HG03432 (cell line): Measurements from ENCODE around the gene ALDH3B1.
A peak's percentile ranks its signal among the peaks of the same experiment; 100 is the strongest.

ENCODE experiments used
- ATAC-seq: cut with Tn5 transposase; IDR thresholded peaks from one replicate; pipeline ENCODE4 v1.9.1; 2021; ENCODE audit warnings: mild to moderate bottlenecking, moderate library complexity; ENCODE audit not compliant: unreplicated experiment

Gene ALDH3B1

GRCh38 chr11:68027667-68028066 is 17.5 kb downstream of the ALDH3B1 start:
- ATAC-seq = no peak

GRCh38 chr11:68028802-68029545 is 18.8 kb downstream of the ALDH3B1 start:
- no peak for ATAC-seq

DNA sequence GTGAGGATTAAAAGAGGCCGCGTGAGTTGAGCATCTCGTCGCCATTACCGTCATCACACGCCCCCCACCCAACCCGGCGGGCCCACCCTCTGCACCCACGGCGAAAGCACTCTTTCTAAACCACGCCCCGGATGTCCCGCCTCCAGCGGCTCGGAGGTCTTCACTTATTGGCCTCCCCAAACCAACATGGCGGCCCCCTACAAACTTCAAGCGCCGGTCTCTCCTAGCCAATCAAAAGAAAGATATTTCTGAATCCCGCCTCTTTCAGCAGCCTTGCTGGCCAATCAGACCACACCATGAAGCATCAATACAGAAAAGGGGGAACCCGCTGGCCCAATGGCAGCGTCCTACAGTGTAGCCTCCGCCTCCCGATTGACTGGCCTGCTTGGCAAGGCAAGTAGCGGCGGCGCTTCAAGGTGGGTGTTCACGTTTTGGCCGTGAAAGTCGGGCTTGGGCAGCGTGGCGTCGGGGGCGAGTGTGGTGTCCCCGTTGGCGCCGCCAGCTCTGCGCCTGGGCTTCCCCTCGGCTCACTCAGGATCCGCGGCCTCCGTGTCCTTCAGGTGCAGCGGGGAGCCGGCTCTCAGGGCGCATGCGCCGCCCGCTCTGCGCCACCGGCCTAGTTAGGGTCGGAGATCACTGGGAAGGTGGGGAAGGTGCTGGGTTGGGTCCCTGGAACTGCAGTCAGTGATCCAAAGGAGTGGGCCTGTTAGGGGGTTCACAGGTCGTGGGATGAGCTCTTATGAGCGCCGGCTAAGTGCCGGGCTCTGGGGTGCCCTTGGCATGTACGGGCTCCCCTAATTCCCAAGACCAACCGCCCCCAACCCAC is 20.4 kb downstream of the ALDH3B1 start, which contains the start of gene NDUFS8:
Gene NDUFS8, plus strand, starts transcription at position 364 of the 826 bp plus-strand sequence. CDS start 1,471 bp downstream, outside the sequence.
- ATAC-seq = peak; percentile 88

DNA sequence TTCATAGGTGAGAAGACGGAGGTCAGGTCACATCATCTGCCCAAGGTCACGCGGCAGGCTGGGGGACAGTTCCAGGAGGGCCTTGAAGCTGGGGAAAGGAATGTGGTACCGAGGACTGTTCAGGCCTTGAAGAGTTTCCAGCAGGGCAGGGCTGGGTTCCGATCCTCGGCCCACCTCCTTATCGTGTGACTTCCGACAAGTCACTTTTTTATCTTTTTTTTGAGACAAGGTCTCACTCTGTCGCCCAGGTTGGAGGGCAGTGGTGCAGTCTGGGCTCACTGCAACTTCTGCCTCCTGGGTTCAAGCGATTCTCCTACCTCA is 21.0 kb downstream of the ALDH3B1 start:
- no peak for ATAC-seq

DNA sequence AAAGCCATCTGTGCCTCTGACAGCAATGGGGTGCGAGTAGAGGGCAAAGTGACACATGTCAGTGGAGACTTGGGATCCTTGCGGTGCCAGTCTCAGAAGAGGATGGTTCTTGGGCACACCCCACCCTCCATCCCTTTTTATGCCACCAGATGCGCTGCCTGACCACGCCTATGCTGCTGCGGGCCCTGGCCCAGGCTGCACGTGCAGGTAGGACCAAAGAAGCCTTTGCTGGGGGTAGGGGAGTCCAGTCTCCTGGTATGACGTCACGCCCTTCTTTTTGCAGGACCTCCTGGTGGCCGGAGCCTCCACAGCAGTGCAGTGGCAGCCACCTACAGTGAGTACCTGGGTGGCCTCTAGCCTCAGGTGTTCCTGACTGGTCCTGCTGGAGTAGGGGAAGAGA is 21.9 kb downstream of the ALDH3B1 start:
- ATAC-seq = no peak

- ATAC-seq = no peak
Measured at GRCh38 chr11:68032997-68033707, 23.0 kb downstream of the ALDH3B1 start.

DNA sequence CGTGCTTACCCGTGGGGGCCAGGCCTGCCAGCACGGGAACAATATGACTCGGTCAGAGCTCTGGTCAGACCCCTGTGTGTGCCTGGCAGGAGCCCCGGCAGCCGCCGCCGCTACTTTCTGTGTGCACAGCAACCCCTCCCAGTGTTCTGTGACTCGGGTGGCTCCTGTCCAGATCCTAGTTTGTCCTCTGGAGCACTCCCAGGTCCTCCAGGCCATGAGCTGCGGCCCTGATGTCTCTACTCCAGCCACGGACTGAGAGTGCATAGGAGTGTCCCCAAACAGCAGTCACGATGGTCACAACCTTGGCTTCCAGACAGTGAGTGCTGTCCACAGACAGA is 23.6 kb downstream of the ALDH3B1 start:
- no peak for ATAC-seq

GRCh38 chr11:68035266-68035876 is 25.2 kb downstream of the ALDH3B1 start:
- no peak for ATAC-seq

DNA sequence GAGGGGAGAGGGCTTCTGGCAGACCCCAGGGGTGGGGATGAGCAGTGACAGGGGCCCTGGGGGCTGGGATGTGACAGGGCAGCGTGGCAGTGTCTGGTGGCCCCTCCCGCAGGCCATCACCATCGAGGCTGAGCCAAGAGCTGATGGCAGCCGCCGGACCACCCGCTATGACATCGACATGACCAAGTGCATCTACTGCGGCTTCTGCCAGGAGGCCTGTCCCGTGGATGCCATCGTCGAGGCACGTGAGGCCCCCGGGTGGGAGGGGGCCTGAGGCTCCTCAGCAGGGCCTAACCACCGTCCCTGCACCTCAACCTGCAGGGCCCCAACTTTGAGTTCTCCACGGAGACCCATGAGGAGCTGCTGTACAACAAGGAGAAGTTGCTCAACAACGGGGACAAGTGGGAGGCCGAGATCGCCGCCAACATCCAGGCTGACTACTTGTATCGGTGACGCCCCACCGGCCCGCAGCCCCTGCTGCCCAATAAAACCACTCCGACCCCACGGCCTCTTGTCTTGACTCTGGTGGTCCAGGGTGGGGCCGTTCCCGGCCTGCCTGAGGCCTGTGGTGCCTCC is 26.1 kb downstream of the ALDH3B1 start:
- ATAC-seq = no peak

GRCh38 chr11:68036717-68037239 is 26.7 kb downstream of the ALDH3B1 start:
- ATAC-seq = no peak

GRCh38 chr11:68037411-68038225 is 27.5 kb downstream of the ALDH3B1 start:
- no peak for ATAC-seq

DNA sequence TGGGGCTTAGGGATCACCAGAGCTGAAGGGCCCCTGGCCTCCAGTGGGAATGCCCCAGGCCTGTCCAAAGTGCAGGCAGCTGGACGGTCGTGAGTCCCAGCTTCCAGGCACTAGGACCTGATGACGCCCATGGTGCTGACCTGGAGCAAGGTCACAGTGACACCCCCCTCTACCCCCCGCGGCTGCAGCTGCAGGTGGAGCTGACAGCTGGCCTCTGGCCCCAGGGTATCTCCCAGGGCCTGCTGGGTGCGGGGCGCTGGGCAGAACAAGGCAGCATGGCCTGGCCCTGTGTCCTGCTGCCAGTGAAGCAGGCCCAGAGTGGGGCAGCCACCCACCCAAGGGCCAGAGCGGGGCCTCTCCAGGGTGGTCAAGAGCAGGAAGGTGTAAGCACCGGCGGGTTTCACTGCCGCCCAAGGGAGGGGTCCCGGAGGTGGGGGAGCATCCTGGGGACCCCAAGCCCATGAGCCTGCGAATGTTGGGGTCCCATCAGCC is 28.1 kb downstream of the ALDH3B1 start:
- peak; percentile 1 for ATAC-seq

DNA sequence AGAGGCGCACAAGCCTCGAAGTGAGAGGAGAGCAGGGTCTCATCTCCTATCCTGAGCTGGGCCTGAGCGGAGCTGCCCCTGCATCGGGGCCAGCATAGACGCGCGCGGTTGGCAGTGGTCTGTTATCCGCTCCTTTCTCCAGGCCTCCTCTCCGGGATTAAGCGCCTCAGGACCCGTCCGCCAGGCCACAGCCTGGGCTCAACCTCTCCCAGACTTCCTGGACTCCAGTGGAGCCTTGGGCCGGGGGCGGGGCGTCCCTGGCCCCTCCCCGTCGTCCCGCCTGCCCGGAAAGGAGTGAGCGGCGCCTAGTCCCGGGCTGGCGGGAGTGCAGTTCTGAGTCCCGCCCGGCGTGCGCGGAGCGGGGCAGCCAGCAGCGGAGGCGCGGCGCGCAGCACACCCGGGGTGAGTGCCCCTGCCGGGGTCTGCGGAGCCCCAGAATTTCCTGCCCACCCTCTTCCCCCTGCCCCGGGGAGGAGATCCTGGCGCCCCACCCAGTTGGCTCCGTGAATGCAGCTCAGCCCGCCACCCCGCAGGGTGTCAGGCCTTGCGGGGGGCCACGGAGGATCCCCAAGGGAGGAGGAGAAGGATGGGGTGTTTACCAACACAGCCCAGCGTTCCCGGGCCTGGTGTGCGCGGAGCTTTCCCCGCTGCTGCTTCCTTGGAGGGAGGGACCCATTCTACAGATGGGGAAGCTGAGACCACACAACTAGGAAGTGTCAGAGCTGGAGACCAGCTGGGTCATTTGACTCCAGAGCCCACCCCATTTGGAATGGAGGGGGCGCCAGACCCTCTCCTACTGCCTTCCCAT is 28.8 kb downstream of the ALDH3B1 start, which contains the start of gene TCIRG1:
Gene TCIRG1, plus strand, starts transcription at position 308 of the 808 bp plus-strand sequence. CDS start 2,247 bp downstream, outside the sequence.
- peak; percentile 27 for ATAC-seq

DNA sequence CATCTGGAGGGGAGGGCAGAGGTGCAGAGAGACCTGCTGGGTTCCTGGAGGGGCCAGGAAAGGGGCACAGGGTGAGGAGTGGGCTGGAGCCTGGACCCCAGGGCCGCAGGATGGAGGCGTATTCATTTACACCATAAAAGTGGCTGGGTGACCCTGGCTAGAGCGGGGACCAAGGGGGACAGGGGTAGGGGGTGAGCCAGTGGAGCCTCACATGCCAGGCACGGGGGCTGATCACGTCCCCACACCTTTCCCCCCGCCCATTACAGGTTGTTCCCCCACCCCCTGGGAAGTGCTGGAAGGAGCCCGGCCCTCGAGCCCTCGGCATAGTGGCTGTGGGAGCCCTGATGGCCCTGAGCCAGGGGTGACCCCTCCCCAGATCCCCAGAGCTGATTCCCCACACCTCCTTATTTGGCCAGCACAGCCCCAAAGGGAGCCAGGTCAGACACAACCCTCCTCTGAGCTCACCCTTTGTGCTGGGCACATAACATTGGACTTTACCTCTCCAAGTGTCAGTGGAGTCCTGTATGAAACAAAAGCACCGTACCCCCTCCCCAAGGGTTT is 29.5 kb downstream of the ALDH3B1 start:
- ATAC-seq = no peak

- ATAC-seq = peak; percentile 59
Measured at GRCh38 chr11:68040101-68040956, 30.2 kb downstream of the ALDH3B1 start.

- ATAC-seq = no peak
Measured at GRCh38 chr11:68040957-68041591, 30.9 kb downstream of the ALDH3B1 start.
